Hepatic stellate cell (primary cell): Measurements from ENCODE around the gene ZNF385B.
A peak's percentile ranks its signal among the peaks of the same experiment; 100 is the strongest.
"Not testable (repeated sequence)": the region's sequence is repeated elsewhere in the genome, so short reads cannot be mapped to it uniquely, and the experiment has no call there.

ENCODE experiments used
- DNase-seq: peaks from one replicate; pipeline ENCODE4 v3.0.0; 2011; ENCODE audit warnings: low spot score

ZNF385B gene

GRCh38 chr2:179677746-179678505, 183.5 kb downstream of the ZNF385B start:
- no peak for DNase-seq

GRCh38 chr2:179677077-179677688, 184.2 kb downstream of the ZNF385B start:
- DNase-seq = peak; percentile 37

GRCh38 chr2:179675435-179675834, 186.0 kb downstream of the ZNF385B start:
- no peak for DNase-seq

GRCh38 chr2:179671043-179671981, 190.1 kb downstream of the ZNF385B start:
- no peak for DNase-seq

GRCh38 chr2:179669196-179669595, 192.2 kb downstream of the ZNF385B start:
- no peak for DNase-seq

GRCh38 chr2:179664972-179665812, 196.2 kb downstream of the ZNF385B start:
- no peak for DNase-seq

- no peak for DNase-seq
Observed at GRCh38 chr2:179661986-179662385, 199.4 kb downstream of the ZNF385B start.

GRCh38 chr2:179657068-179657595, 204.3 kb downstream of the ZNF385B start:
- no peak for DNase-seq

- DNase-seq = no peak
Observed at GRCh38 chr2:179655627-179656026, 205.8 kb downstream of the ZNF385B start.

GRCh38 chr2:179654806-179655205, 206.6 kb downstream of the ZNF385B start:
- DNase-seq = no peak

- DNase-seq = no peak
Observed at GRCh38 chr2:179652296-179652695, 209.1 kb downstream of the ZNF385B start.

- no peak for DNase-seq
Observed at GRCh38 chr2:179650420-179650819, 211.0 kb downstream of the ZNF385B start.

- no peak for DNase-seq
Observed at GRCh38 chr2:179646862-179647587, 214.4 kb downstream of the ZNF385B start.

GRCh38 chr2:179646173-179646769, 215.1 kb downstream of the ZNF385B start:
- DNase-seq = no peak

- DNase-seq = no peak
Observed at GRCh38 chr2:179645047-179645446, 216.4 kb downstream of the ZNF385B start.

- no peak for DNase-seq
Observed at GRCh38 chr2:179642462-179642861, 218.9 kb downstream of the ZNF385B start.

GRCh38 chr2:179636995-179637394, 224.4 kb downstream of the ZNF385B start:
- DNase-seq = no peak

GRCh38 chr2:179636100-179636980, 225.1 kb downstream of the ZNF385B start:
- no peak for DNase-seq

GRCh38 chr2:179631769-179632385, 229.5 kb downstream of the ZNF385B start:
- not testable (repeated sequence) for DNase-seq
